ENCODE measurements around the gene B3GALNT2.

- TF ChIP-seq REST (IDR thresholded peaks at IDR 0.05; ENCODE audit: insufficient read depth in 1 of 2, low read depth in 2 of 2, low read length in 2 of 2) (no peak), POLR2AphosphoS5 (IDR thresholded peaks at IDR 0.05; ENCODE audit: low read depth, low read length) (no peak), SIN3A (IDR thresholded peaks at IDR 0.05; ENCODE audit: borderline replicate concordance, insufficient read depth, low read length) (no peak), TAF1 (IDR thresholded peaks at IDR 0.05; ENCODE audit: borderline replicate concordance, insufficient read depth, low read length) (no peak)
These were observed 12.6 kb downstream of the B3GALNT2 start for GRCh38 chr1:235491644-235492043.

Data from PFSK-1 (cell line).